ENCODE data around the gene WNK1. TPM values are rescaled to one million over a fixed set of nuclear protein-coding genes. Genes with fewer than 3 reads are reported as not detected.
"Not testable (repeated sequence)": the region's sequence is repeated elsewhere in the genome, so short reads cannot be mapped to it uniquely, and the experiment has no call there.

WNK1 gene
- total RNA-seq, 1 donor from 2014 or later: 222 TPM

GRCh38 chr12:817941-818600 lies 65.7 kb downstream of the WNK1 start:
- DNase-seq (ENCODE audit: low read depth): peak; percentile 25

GRCh38 chr12:818733-819132 lies 66.4 kb downstream of the WNK1 start:
- no peak for DNase-seq (ENCODE audit: low read depth)

GRCh38 chr12:820336-820735 lies 68.0 kb downstream of the WNK1 start:
- no peak for DNase-seq (ENCODE audit: low read depth)

- DNase-seq (ENCODE audit: low read depth): no peak
Observed at GRCh38 chr12:823028-823698, 70.8 kb downstream of the WNK1 start.

GRCh38 chr12:826331-826730 lies 74.0 kb downstream of the WNK1 start:
- DNase-seq (ENCODE audit: low read depth): no peak

GRCh38 chr12:828726-829395 lies 76.5 kb downstream of the WNK1 start:
- DNase-seq (ENCODE audit: low read depth): no peak

- no peak for DNase-seq (ENCODE audit: low read depth)
Observed at GRCh38 chr12:830111-830867, 77.9 kb downstream of the WNK1 start.

- no peak for DNase-seq (ENCODE audit: low read depth)
Observed at GRCh38 chr12:835754-836518, 83.6 kb downstream of the WNK1 start.

- DNase-seq (ENCODE audit: low read depth): no peak
Observed at GRCh38 chr12:836952-837351, 84.6 kb downstream of the WNK1 start.

GRCh38 chr12:837548-837947 lies 85.2 kb downstream of the WNK1 start:
- no peak for DNase-seq (ENCODE audit: low read depth)

- peak; percentile 41 for DNase-seq (ENCODE audit: low read depth)
Observed at GRCh38 chr12:843609-844008, 91.2 kb downstream of the WNK1 start.

GRCh38 chr12:846421-846820 lies 94.0 kb downstream of the WNK1 start:
- DNase-seq (ENCODE audit: low read depth): peak; percentile 95

GRCh38 chr12:848173-848865 lies 95.9 kb downstream of the WNK1 start:
- peak; percentile 46 for DNase-seq (ENCODE audit: low read depth)

- DNase-seq (ENCODE audit: low read depth): peak; percentile 74
Observed at GRCh38 chr12:848882-849527, 96.6 kb downstream of the WNK1 start.

- not testable (repeated sequence) for DNase-seq (ENCODE audit: low read depth)
Observed at GRCh38 chr12:849733-850437, 97.5 kb downstream of the WNK1 start.

- peak; percentile 46 for DNase-seq (ENCODE audit: low read depth)
Observed at GRCh38 chr12:851343-851742, 99.0 kb downstream of the WNK1 start.

GRCh38 chr12:851913-852312 lies 99.5 kb downstream of the WNK1 start:
- peak; percentile 78 for DNase-seq (ENCODE audit: low read depth)

GRCh38 chr12:852864-853263 lies 100.5 kb downstream of the WNK1 start:
- DNase-seq (ENCODE audit: low read depth): no peak

- peak; percentile 61 for DNase-seq (ENCODE audit: low read depth)
Observed at GRCh38 chr12:857611-858010, 105.2 kb downstream of the WNK1 start.
